GM23338 (cell line): ENCODE measurements around the gene LIMA1. TPM values are rescaled to one million over a fixed set of nuclear protein-coding genes. Genes with fewer than 3 reads are reported as not detected.

ENCODE experiments used
- ATAC-seq: fragments of 200-7000 bp; cut with Tn5 transposase; 3 replicates; pipeline ENCODE4 v1.9.1; 2020
- DNase-seq: peaks from one replicate; pipeline ENCODE4 v3.0.0-alpha.2; 2015; ENCODE audit warnings: low spot score
- H2AFZ ChIP-seq: fragments of 200-600 bp; sonication (generic); 2 replicates; pipeline ENCODE4 v1.8.0; 2016; ENCODE audit warnings: antibody characterized with exemption, mild to moderate bottlenecking, moderate library complexity
- H3F3A ChIP-seq: fragments of 200-600 bp; sonication (generic); replicated peaks from 2 replicates; pipeline ENCODE4 v1.8.0; 2017; ENCODE audit warnings: antibody characterized with exemption, mixed run types, low read depth
- H3K27ac ChIP-seq: fragments of 200-600 bp; sonication (generic); 2 replicates; pipeline ENCODE4 v1.6.1; 2016; ENCODE audit warnings: low read depth
- H3K27me3 ChIP-seq: fragments of 200-600 bp; sonication (generic); 2 replicates; pipeline ENCODE4 v1.8.0; 2016; ENCODE audit warnings: mild to moderate bottlenecking, mixed run types, moderate library complexity; ENCODE audit not compliant: insufficient read depth
- H3K36me3 ChIP-seq: fragments of 200-600 bp; sonication (generic); 2 replicates; pipeline ENCODE4 v1.8.0; 2016; ENCODE audit warnings: mild to moderate bottlenecking; ENCODE audit not compliant: insufficient read depth
- H3K4me1 ChIP-seq: fragments of 200-600 bp; sonication (generic); 2 replicates; pipeline ENCODE4 v1.8.0; 2016; ENCODE audit warnings: mild to moderate bottlenecking, moderate library complexity; ENCODE audit not compliant: insufficient read depth
- H3K4me2 ChIP-seq: fragments of 200-600 bp; sonication (generic); 2 replicates; pipeline ENCODE4 v1.7.1; 2017; ENCODE audit warnings: mixed run types
- H3K4me3 ChIP-seq: fragments of 200-600 bp; sonication (generic); 2 replicates; pipeline ENCODE4 v1.6.1; 2016; ENCODE audit warnings: mixed run types
- H3K79me2 ChIP-seq: fragments of 200-600 bp; sonication (generic); replicated peaks from 2 replicates; pipeline ENCODE4 v1.8.0; 2017; ENCODE audit warnings: mild to moderate bottlenecking; ENCODE audit not compliant: insufficient read depth
- H3K9me2 ChIP-seq: fragments of 200-600 bp; sonication (generic); 2 replicates; pipeline ENCODE4 v1.8.0; 2017; ENCODE audit not compliant: insufficient read depth
- H4K20me1 ChIP-seq: fragments of 200-600 bp; sonication (generic); replicated peaks from 2 replicates; pipeline ENCODE4 v1.8.0; 2017; ENCODE audit warnings: mild to moderate bottlenecking; ENCODE audit not compliant: insufficient read depth
- H3K27ac Mint-ChIP-seq: 2 replicates; pipeline ENCODE4 v1.8.0; 2020; ENCODE audit warnings: inconsistent platforms, mild to moderate bottlenecking, moderate library complexity, mixed read lengths
- H3K27me3 Mint-ChIP-seq: 3 replicates; pipeline ENCODE4 v1.8.0; 2022; ENCODE audit warnings: low read depth, mild to moderate bottlenecking, moderate library complexity, mixed read lengths, inconsistent platforms; ENCODE audit not compliant: insufficient read depth, poor library complexity
- H3K36me3 Mint-ChIP-seq: 3 replicates; pipeline ENCODE4 v1.8.0; 2021; ENCODE audit warnings: low read depth, mild to moderate bottlenecking, inconsistent platforms, moderate library complexity, mixed read lengths
- H3K4me1 Mint-ChIP-seq: 3 replicates; pipeline ENCODE4 v1.8.0; 2020; ENCODE audit warnings: mild to moderate bottlenecking, inconsistent platforms, mixed read lengths
- H3K4me3 Mint-ChIP-seq: 3 replicates; pipeline ENCODE4 v1.8.0; 2021; ENCODE audit warnings: moderate library complexity, mild to moderate bottlenecking, inconsistent platforms, mixed read lengths
- H3K9me3 Mint-ChIP-seq: 3 replicates; pipeline ENCODE4 v1.8.0; 2020; ENCODE audit warnings: moderate library complexity, mild to moderate bottlenecking, inconsistent platforms, mixed read lengths
- CREB1 ChIP-seq: fragments of 250-450 bp; sonication (Bioruptor Pico); IDR thresholded peaks from 2 replicates; pipeline ENCODE4 v1.5.0; 2020; ENCODE audit warnings: low read depth, mild to moderate bottlenecking, moderate library complexity
- CTCF ChIP-seq, 2 experiments: fragments of 200-600 bp in 1 of 2; sonication (generic) in 1 of 2; conservative IDR thresholded peaks; 2 replicates each; pipeline versions ENCODE4 v1.5.1 to v1.6.1; 2016 to 2017; ENCODE audit warnings: antibody characterized with exemption in 2 of 2, low read depth in 2 of 2, mild to moderate bottlenecking in 2 of 2, moderate library complexity in 1 of 2
- ETS1 ChIP-seq: IDR thresholded peaks from 2 replicates; pipeline ENCODE4 v1.6.1; 2016; ENCODE audit warnings: antibody characterized with exemption
- EZH2phosphoT487 ChIP-seq: fragments of 200-600 bp; sonication (generic); IDR thresholded peaks from one replicate; pipeline ENCODE4 v1.8.1; 2018; ENCODE audit warnings: antibody characterized with exemption; ENCODE audit not compliant: unreplicated experiment
- JUNB ChIP-seq: IDR thresholded peaks from one replicate; pipeline ENCODE4 v1.6.1; 2016; ENCODE audit warnings: antibody characterized with exemption; ENCODE audit not compliant: unreplicated experiment
- NANOG ChIP-seq: IDR thresholded peaks from 2 replicates; pipeline ENCODE4 v1.6.1; 2016; ENCODE audit warnings: antibody characterized with exemption, borderline replicate concordance
- POLR2AphosphoS5 ChIP-seq: IDR thresholded peaks from 2 replicates; pipeline ENCODE4 v1.6.1; 2016; ENCODE audit warnings: antibody characterized with exemption, low read depth
- REST ChIP-seq: IDR thresholded peaks from one replicate; pipeline ENCODE4 v1.6.1; 2018; ENCODE audit warnings: antibody characterized with exemption; ENCODE audit not compliant: unreplicated experiment
- STAT1 ChIP-seq: IDR thresholded peaks from one replicate; pipeline ENCODE4 v1.6.1; 2016; ENCODE audit warnings: antibody characterized with exemption; ENCODE audit not compliant: unreplicated experiment
- ZNF114 ChIP-seq: fragments of 250-450 bp; sonication (Bioruptor Pico); IDR thresholded peaks from 2 replicates; pipeline ENCODE4 v1.5.0; 2020; ENCODE audit warnings: mild to moderate bottlenecking, moderate library complexity
- polyA plus RNA-seq: library from polyadenylated mRNA; unstranded; fragments of >200 nt; fragmentation: Nextera tagmentation; extraction: Ambion mirVana; gene quantifications from 2 replicates; pipeline ENCODE4 v1.2.1, GENCODE V29; 2016
- total RNA-seq: library from RNA; depleted of rRNA; stranded (reverse); fragments of >200 nt; shearing (Covaris generic); gene quantifications from 2 replicates; pipeline ENCODE4 v1.2.3, GENCODE V29; 2014

Gene LIMA1
- total and polyA plus RNA-seq, 2 experiments from 2014 or later = 27.7 to 29.6 TPM

GRCh38 chr12:50200552-50201273, 82.6 kb downstream of the LIMA1 start:
- no peaks in the 10 kb centered on the region for H3K79me2 ChIP-seq
- H2AFZ ChIP-seq = no peak overlapping the region
- no peaks in the 10 kb centered on the region; the same call in 1 of the 2 replicates for H3F3A ChIP-seq
- DNase-seq (no peak), ATAC-seq (no peak)
- H3K4me3 Mint-ChIP-seq = no peak overlapping the region
- H3K4me2 ChIP-seq = no peak overlapping the region
- peaks cover 16% of the 10 kb centered on the region for H3K4me1 Mint-ChIP-seq
- H3K27me3 Mint-ChIP-seq = peaks cover 4% of the 10 kb centered on the region
- peaks cover 36% of the 10 kb centered on the region for H3K36me3 ChIP-seq
- no peak overlapping the region for H3K4me3 ChIP-seq
- H3K4me1 ChIP-seq = peaks cover 13% of the 10 kb centered on the region
- no peaks in the 10 kb centered on the region for H3K9me2 ChIP-seq
- H3K27ac ChIP-seq = no peak overlapping the region
- H3K36me3 Mint-ChIP-seq = peaks cover 58% of the 10 kb centered on the region
- no peaks in the 10 kb centered on the region for H4K20me1 ChIP-seq
- peak overlapping the region; percentile 82 for H3K27ac Mint-ChIP-seq
- H3K27me3 ChIP-seq = no peaks in the 10 kb centered on the region
- no peaks in the 10 kb centered on the region for H3K9me3 Mint-ChIP-seq
- TF ChIP-seq ETS1 (no peak), ZNF114 (CRISPR knock-in tag) (no peak), POLR2AphosphoS5 (no peak), CREB1 (CRISPR knock-in tag) (no peak), JUNB (no peak), REST (no peak), EZH2phosphoT487 (no peak), CTCF (conservative IDR thresholded peaks at IDR 0.05; ENCODE audit: low read depth in 2 of 2) (no peak), STAT1 (no peak), NANOG (no peak)
